ENCODE data around the gene PPP1R15B.

DNA sequence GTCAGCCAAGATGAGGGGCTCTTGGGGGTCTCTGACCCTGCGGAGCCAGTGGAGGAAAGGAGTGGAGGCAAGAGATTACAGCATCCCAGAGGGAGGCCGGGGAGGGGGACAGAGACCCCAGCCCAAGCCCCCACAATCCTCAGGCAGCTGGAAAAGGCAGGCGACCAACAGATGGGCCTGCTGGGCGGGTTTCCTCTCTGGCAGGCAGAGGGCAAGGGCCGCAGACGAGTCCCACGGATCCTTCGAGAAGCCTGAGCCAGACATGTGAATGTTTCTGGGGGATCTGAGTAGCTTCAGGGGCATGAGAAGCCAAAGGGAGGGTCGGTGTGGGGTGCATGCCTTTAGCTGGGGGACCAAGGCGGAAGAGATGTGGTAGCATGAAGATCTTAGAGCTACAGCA, 49.8 kb downstream of the PPP1R15B start:
- TF ChIP-seq CBX8 (IDR thresholded peaks at IDR 0.05) (no peak), POLR2AphosphoS2 (conservative IDR thresholded peaks at IDR 0.05; ENCODE audit: low read length) (no peak), JUNB (IDR thresholded peaks at IDR 0.05) (no peak), SMC3 (IDR thresholded peaks at IDR 0.05) (no peak), EP300 (IDR thresholded peaks at IDR 0.05) (no peak), CHD2 (IDR thresholded peaks at IDR 0.05; ENCODE audit: low read length, partially characterized antibody) (no peak), HOXB5 (CRISPR knock-in tag; IDR thresholded peaks at IDR 0.05) (no peak), RFX5 (IDR thresholded peaks at IDR 0.05) (no peak), POLR2A (IDR thresholded peaks at IDR 0.05; ENCODE audit: low read length) (no peak), CHD4 (IDR thresholded peaks at IDR 0.05; ENCODE audit: borderline replicate concordance) (no peak), RAD21 (conservative IDR thresholded peaks at IDR 0.05 in 1 of 2, IDR thresholded peaks at IDR 0.05 in 1 of 2) (no peak)
- TF ChIP-seq, protein P1, sequence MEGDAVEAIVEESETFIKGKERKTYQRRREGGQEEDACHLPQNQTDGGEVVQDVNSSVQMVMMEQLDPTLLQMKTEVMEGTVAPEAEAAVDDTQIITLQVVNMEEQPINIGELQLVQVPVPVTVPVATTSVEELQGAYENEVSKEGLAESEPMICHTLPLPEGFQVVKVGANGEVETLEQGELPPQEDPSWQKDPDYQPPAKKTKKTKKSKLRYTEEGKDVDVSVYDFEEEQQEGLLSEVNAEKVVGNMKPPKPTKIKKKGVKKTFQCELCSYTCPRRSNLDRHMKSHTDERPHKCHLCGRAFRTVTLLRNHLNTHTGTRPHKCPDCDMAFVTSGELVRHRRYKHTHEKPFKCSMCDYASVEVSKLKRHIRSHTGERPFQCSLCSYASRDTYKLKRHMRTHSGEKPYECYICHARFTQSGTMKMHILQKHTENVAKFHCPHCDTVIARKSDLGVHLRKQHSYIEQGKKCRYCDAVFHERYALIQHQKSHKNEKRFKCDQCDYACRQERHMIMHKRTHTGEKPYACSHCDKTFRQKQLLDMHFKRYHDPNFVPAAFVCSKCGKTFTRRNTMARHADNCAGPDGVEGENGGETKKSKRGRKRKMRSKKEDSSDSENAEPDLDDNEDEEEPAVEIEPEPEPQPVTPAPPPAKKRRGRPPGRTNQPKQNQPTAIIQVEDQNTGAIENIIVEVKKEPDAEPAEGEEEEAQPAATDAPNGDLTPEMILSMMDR (IDR thresholded peaks at IDR 0.05): no peak
- TF ChIP-seq, protein P2, sequence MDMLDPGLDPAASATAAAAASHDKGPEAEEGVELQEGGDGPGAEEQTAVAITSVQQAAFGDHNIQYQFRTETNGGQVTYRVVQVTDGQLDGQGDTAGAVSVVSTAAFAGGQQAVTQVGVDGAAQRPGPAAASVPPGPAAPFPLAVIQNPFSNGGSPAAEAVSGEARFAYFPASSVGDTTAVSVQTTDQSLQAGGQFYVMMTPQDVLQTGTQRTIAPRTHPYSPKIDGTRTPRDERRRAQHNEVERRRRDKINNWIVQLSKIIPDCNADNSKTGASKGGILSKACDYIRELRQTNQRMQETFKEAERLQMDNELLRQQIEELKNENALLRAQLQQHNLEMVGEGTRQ (IDR thresholded peaks at IDR 0.05): no peak
- TF ChIP-seq, protein P3, sequence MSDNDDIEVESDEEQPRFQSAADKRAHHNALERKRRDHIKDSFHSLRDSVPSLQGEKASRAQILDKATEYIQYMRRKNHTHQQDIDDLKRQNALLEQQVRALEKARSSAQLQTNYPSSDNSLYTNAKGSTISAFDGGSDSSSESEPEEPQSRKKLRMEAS (IDR thresholded peaks at IDR 0.05): no peak

Measured in A549 (cell line).